ENCODE results near the gene BLOC1S5. TPM values are rescaled to one million over a fixed set of nuclear protein-coding genes. Genes with fewer than 3 reads are reported as not detected.

The BLOC1S5 gene
- total and polyA plus RNA-seq, 2 of the 13 experiments (the other 11 are each of a cell fraction or from before 2014, with no cell fraction given) = 10.5 to 41.5 TPM

DNA sequence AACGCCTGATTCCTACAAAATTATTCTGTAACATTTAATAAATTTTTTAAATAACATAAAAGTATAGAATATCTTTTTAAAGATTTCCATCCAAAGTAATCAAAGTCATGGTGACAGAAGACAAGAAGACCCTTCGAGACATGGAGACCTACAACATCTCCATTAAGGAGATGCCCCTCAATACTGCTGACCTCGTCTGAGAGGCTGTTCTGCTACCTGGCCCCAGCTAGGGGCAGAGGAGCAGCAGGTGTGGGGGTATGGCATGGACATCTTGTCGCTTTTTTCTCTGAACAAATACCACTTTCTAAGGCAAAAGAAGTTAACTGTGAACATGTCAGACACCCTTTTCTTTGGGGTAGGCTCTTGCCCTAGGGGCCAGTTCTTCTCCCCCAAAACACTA, 44.1 kb downstream of the BLOC1S5 start (continued):
- no peak for TF ChIP-seq RARA (CRISPR knock-in tag; IDR thresholded peaks at IDR 0.05)
- TF ChIP-seq GATAD2A (CRISPR knock-in tag; IDR thresholded peaks at IDR 0.05) = no peak
- no peak for TF ChIP-seq ZHX2 (IDR thresholded peaks at IDR 0.05; ENCODE audit: low read depth)
- TF ChIP-seq ZHX2 (CRISPR knock-in tag; IDR thresholded peaks at IDR 0.05; ENCODE audit: borderline replicate concordance) = no peak
- no peak for TF ChIP-seq ZNF598 (CRISPR knock-in tag; IDR thresholded peaks at IDR 0.05; ENCODE audit: borderline replicate concordance)
- TF ChIP-seq IKZF1 (IDR thresholded peaks at IDR 0.05) = no peak
- no peak for TF ChIP-seq NR2F1 (CRISPR knock-in tag; IDR thresholded peaks at IDR 0.05)
- no peak for TF ChIP-seq ZNF280B (CRISPR knock-in tag; IDR thresholded peaks at IDR 0.05; ENCODE audit: borderline replicate concordance)
- TF ChIP-seq MED1 (CRISPR knock-in tag; IDR thresholded peaks at IDR 0.05) = no peak
